Activated naive CD8-positive, alpha-beta T cell treated with anti-CD3 and anti-CD28 coated beads for 36 hours (primary cell): ENCODE results near the gene TADA2B. TPM values are rescaled to one million over a fixed set of nuclear protein-coding genes. Genes with fewer than 3 reads are reported as not detected.

ENCODE experiments used
- DNase-seq: peaks from one replicate; pipeline ENCODE4 v3.0.0; 2021
- H3K27ac Mint-ChIP-seq: one replicate; pipeline ENCODE4 v1.8.0; 2022; ENCODE audit warnings: mild to moderate bottlenecking, moderate library complexity, mixed read lengths
- H3K27me3 Mint-ChIP-seq: one replicate; pipeline ENCODE4 v1.8.0; 2022; ENCODE audit warnings: mild to moderate bottlenecking, mixed read lengths
- H3K36me3 Mint-ChIP-seq: one replicate; pipeline ENCODE4 v1.8.0; 2021; ENCODE audit warnings: mild to moderate bottlenecking, mixed read lengths
- H3K4me1 Mint-ChIP-seq: one replicate; pipeline ENCODE4 v1.8.0; 2021; ENCODE audit warnings: mixed read lengths
- H3K4me3 Mint-ChIP-seq: one replicate; pipeline ENCODE4 v1.8.0; 2022; ENCODE audit warnings: mild to moderate bottlenecking, moderate library complexity, mixed read lengths
- H3K9me3 Mint-ChIP-seq: one replicate; pipeline ENCODE4 v1.8.0; 2022; ENCODE audit warnings: mixed read lengths
- total RNA-seq, 2 experiments: library from RNA; stranded (reverse); gene quantifications; one replicate each; pipeline ENCODE4 v1.2.3, GENCODE V29; 2021

Gene TADA2B
- total RNA-seq, 2 experiments from 2014 or later, result 10.3 to 11.2 TPM

GRCh38 chr4:7054106-7054880, 11.1 kb downstream of the TADA2B start:
- Mint-ChIP-seq H3K9me3 (no peaks in the 10 kb centered on the region), H3K4me1 (peaks cover 24% of the 10 kb centered on the region), H3K4me3 (no peak overlapping the region), H3K27me3 (no peaks in the 10 kb centered on the region), H3K27ac (no peak overlapping the region), H3K36me3 (peaks cover 15% of the 10 kb centered on the region)
- DNase-seq, result no peak

DNA sequence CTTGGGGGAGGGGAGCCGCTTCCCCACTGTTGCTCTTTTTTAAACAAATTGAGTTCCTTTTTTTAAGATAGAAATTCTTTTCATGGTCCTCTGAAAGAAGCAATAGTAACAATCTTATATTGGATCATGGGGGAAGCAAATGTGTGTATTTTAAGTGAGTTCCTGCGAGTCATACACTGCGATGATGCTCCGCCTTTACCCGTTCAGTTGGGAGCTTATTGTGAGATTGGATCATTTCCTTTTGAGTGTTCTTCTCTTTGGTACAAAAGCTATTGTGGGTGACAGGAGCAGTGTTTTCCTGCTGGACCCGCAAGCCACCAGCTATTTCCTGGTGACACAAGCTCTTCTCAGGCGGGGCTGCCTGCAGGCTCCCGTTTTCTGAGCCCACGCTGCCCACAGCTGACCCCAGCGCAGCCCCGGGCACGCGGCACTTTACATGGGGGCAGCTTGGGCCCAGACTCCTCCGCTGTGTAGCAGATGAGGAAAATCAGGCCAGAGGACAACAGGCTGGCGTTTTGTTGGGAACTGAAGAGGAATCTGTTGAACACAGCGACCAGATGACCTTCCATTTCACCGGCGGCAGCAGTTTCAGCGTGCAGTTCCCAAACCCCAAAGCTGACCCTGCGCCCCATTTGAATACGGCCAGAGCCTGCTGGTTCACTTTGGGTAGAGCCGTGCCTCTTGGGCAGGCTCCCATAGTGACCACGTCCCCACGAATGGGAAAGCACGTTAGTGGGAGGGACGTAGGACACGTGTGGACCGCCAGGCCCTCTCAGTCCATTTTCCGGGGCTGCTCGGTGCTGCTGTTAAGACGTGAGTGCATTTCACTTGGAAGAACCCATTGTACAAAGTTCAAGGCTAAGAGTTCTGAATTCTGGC, 12.2 kb downstream of the TADA2B start:
- Mint-ChIP-seq H3K4me3 (no peak overlapping the region), H3K9me3 (no peaks in the 10 kb centered on the region), H3K36me3 (peaks cover 17% of the 10 kb centered on the region), H3K27ac (no peak overlapping the region), H3K4me1 (peaks cover 20% of the 10 kb centered on the region), H3K27me3 (no peaks in the 10 kb centered on the region)
- DNase-seq, result no peak

GRCh38 chr4:7055990-7056325, 12.8 kb downstream of the TADA2B start:
- DNase-seq, result no peak
- H3K9me3 Mint-ChIP-seq, result no peaks in the 10 kb centered on the region

GRCh38 chr4:7058792-7059191, 15.6 kb downstream of the TADA2B start:
- no peak overlapping the region for H3K4me3 Mint-ChIP-seq
- H3K36me3 Mint-ChIP-seq, result peaks cover 34% of the 10 kb centered on the region
- DNase-seq, result no peak
- no peaks in the 10 kb centered on the region for H3K27me3 Mint-ChIP-seq
- H3K9me3 Mint-ChIP-seq, result no peaks in the 10 kb centered on the region
- H3K4me1 Mint-ChIP-seq, result peaks cover 13% of the 10 kb centered on the region
- H3K27ac Mint-ChIP-seq, result peak overlapping the region; percentile 29

More at GRCh38 chr4:7055990-7056325, 12.8 kb downstream of the TADA2B start:
- Mint-ChIP-seq H3K4me3 (no peak overlapping the region), H3K27me3 (no peaks in the 10 kb centered on the region), H3K27ac (peak overlapping the region; percentile 60), H3K4me1 (peaks cover 21% of the 10 kb centered on the region), H3K36me3 (peaks cover 17% of the 10 kb centered on the region)

GRCh38 chr4:7059662-7060061, 16.5 kb downstream of the TADA2B start:
- DNase-seq, result no peak
- Mint-ChIP-seq H3K27ac (no peak overlapping the region), H3K4me1 (peaks cover 19% of the 10 kb centered on the region), H3K27me3 (no peaks in the 10 kb centered on the region), H3K36me3 (peaks cover 40% of the 10 kb centered on the region), H3K9me3 (no peaks in the 10 kb centered on the region), H3K4me3 (no peak overlapping the region)

DNA sequence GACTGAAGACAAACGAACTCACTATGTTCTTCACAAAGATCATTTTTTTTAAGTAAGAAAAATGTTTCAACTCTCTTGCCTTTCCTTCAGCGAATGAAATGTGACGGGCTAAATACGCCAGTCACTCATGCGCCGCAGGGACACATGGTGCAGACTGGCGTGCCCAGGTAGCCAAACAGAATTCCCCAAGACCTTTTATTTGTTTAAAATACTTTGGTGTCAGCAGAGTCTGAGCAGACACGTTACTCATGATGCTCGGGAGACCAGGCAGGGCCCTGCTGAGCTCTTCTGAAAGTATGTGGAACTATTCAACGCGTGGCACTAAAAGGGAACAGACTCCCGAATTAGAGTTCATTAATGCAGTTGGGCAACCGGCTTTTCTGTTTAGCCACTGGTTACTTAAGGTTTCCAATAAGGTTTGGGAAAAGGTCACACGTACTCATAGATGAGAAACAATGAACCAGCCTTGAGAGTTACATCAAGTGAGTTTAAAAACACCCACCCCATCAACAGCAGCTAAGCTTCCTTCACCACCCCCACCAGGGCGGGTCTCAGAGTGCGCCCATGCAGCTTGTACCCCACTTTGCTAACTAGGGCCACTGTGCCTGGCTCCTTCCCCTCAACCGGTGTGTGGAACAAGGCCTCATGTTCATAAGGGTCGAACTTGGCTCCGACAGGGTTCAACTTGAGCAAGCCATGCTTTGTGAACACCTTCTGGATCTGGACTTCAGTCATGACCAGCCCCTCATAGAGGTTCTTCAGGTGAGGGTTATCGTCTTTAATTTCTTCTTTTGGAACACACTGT, 17.4 kb downstream of the TADA2B start:
- peaks cover 22% of the 10 kb centered on the region for H3K4me1 Mint-ChIP-seq
- H3K27ac Mint-ChIP-seq, result no peak overlapping the region
- DNase-seq, result no peak
- H3K9me3 Mint-ChIP-seq, result no peaks in the 10 kb centered on the region
- H3K4me3 Mint-ChIP-seq, result no peak overlapping the region
- H3K36me3 Mint-ChIP-seq, result peaks cover 47% of the 10 kb centered on the region
- H3K27me3 Mint-ChIP-seq, result no peaks in the 10 kb centered on the region

DNA sequence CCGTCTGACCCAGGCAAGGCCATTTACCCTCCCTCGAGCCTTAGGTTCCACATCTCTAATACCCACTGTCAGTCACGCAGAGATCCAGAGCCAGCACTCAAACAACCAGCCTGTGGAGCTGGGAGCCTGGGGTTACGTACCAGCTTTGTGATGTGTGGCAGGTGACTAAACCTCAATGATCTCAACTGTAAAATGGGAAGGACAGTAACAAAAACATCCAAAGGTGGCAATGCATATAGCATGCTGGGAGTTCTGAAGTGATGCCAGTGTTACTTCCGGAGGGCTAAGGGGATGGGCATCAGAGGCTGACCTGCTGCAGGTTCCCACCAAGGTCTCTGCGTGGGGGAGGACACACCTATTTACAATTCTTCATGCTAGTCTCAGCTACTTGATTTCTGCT, 18.6 kb downstream of the TADA2B start:
- Mint-ChIP-seq H3K9me3 (no peaks in the 10 kb centered on the region), H3K36me3 (peaks cover 52% of the 10 kb centered on the region), H3K4me3 (no peak overlapping the region), H3K4me1 (peaks cover 30% of the 10 kb centered on the region), H3K27me3 (no peaks in the 10 kb centered on the region), H3K27ac (peak overlapping the region; percentile 12)
- no peak for DNase-seq

- no peak overlapping the region for H3K27ac Mint-ChIP-seq
- H3K4me1 Mint-ChIP-seq, result peaks cover 35% of the 10 kb centered on the region
- H3K4me3 Mint-ChIP-seq, result no peak overlapping the region
- H3K9me3 Mint-ChIP-seq, result no peaks in the 10 kb centered on the region
- peaks cover 52% of the 10 kb centered on the region for H3K36me3 Mint-ChIP-seq
- DNase-seq, result no peak
- no peaks in the 10 kb centered on the region for H3K27me3 Mint-ChIP-seq
Observed at GRCh38 chr4:7062816-7063215, 19.6 kb downstream of the TADA2B start.

DNA sequence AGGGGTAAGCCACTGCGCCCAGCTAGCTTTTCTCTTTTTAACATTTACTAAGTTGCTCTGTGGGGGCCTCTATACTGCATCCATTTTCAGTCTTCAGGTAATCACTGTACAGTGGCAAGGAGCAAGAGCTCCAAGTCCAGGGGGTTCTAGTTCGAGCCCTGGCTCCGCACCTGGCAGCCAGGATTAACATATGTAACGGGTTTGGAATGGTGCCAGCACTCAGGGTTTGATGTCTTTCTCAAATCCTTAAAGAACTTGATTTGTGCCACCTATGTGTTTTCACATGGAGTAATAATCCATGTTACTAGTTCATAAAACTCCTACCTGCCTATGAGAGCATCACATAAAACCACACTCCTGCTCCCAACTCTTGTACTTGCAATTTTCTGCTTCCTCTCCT, 20.2 kb downstream of the TADA2B start:
- DNase-seq, result no peak
- peaks cover 34% of the 10 kb centered on the region for H3K4me1 Mint-ChIP-seq
- H3K4me3 Mint-ChIP-seq, result no peak overlapping the region
- no peaks in the 10 kb centered on the region for H3K27me3 Mint-ChIP-seq
- H3K27ac Mint-ChIP-seq, result peak overlapping the region; percentile 59
- peaks cover 51% of the 10 kb centered on the region for H3K36me3 Mint-ChIP-seq
- H3K9me3 Mint-ChIP-seq, result no peaks in the 10 kb centered on the region

- H3K4me1 Mint-ChIP-seq, result peaks cover 32% of the 10 kb centered on the region
- peaks cover 43% of the 10 kb centered on the region for H3K36me3 Mint-ChIP-seq
- H3K27ac Mint-ChIP-seq, result peak overlapping the region; percentile 91
Observed at GRCh38 chr4:7066006-7066405, 22.8 kb downstream of the TADA2B start.

GRCh38 chr4:7066493-7066892, 23.3 kb downstream of the TADA2B start:
- no peaks in the 10 kb centered on the region for H3K9me3 Mint-ChIP-seq
- no peak for DNase-seq
- H3K4me1 Mint-ChIP-seq, result peaks cover 32% of the 10 kb centered on the region
- H3K36me3 Mint-ChIP-seq, result peaks cover 39% of the 10 kb centered on the region
- H3K4me3 Mint-ChIP-seq, result peak overlapping the region; percentile 97
- peak overlapping the region; percentile 91 for H3K27ac Mint-ChIP-seq
- H3K27me3 Mint-ChIP-seq, result no peaks in the 10 kb centered on the region

More at GRCh38 chr4:7066006-7066405, 22.8 kb downstream of the TADA2B start:
- H3K27me3 Mint-ChIP-seq, result no peaks in the 10 kb centered on the region
- no peak for DNase-seq
- no peaks in the 10 kb centered on the region for H3K9me3 Mint-ChIP-seq
- H3K4me3 Mint-ChIP-seq, result peak overlapping the region; percentile 97

DNA sequence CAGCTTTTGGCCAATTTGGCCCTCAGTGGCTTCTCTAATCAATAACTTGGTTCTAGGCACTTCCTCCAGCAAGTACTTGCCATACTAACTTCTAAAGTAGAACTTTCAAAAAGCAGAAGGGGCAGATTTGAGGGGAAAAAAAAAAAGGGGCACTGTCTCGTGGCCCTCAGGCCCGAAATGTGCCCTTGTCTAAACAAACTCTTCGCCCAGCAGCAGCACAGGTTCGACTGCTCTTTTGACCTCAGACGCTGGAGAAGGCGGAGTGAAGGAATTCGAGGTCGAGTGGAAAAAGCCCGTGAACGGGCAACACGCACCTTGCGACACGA, 23.9 kb downstream of the TADA2B start:
- Mint-ChIP-seq H3K9me3 (no peaks in the 10 kb centered on the region), H3K27ac (peak overlapping the region; percentile 91), H3K4me1 (peaks cover 32% of the 10 kb centered on the region), H3K36me3 (peaks cover 38% of the 10 kb centered on the region), H3K4me3 (peak overlapping the region; percentile 97), H3K27me3 (no peaks in the 10 kb centered on the region)
- DNase-seq, result no peak

DNA sequence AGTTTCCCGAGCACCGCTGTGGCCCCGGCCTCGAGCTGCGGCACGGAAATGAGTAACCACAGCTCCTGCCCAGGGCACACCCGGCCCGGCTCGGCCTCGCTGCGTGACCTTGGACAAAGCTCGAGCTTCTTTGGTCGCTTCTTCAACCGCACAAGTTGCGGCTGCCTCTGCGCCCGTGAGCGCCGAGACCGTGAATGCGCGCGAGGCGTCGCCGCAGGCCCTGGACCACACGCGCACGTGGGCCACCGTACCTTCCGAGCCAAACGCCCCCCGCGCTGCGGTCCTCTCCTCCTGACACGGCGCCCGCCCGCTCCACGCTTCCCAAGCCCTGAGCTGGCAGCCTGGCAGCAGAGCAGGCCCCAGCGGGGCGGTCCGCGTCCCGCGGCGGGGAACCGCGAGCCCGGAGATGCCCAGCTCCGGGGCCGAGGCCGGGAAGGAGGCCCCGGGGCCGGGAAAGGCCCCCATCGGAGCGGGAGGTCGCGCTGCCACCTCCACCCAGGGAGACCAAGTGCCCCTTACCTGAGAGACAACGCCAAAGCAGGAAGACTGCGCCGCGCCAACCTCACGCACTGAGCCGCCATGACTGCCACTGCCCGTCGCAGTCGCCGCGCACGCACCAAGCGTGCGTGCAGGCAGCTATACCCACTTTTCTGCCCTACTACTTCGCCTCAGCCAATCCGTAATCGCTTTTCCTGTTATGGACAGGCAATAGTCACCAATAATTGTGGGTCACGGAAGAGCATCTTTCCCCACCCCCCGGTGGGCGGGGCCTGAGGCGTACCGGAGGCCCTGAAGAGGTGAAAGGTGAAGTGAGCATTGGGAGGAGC, 24.5 kb downstream of the TADA2B start, which contains the start of gene GRPEL1:
GRPEL1 (minus strand) TSS at position 613 of the 827 bp plus-strand sequence; CDS start at position 581, 32 bp downstream.
- peaks cover 32% of the 10 kb centered on the region for H3K4me1 Mint-ChIP-seq
- H3K36me3 Mint-ChIP-seq, result peaks cover 36% of the 10 kb centered on the region
- H3K27ac Mint-ChIP-seq, result peak within 1 kb of the TSS; percentile 96
- peak within 1 kb of the TSS; percentile 97 for H3K4me3 Mint-ChIP-seq
- no peaks in the 10 kb centered on the region for H3K27me3 Mint-ChIP-seq
- H3K9me3 Mint-ChIP-seq, result no peaks in the 10 kb centered on the region
- peak; percentile 100 for DNase-seq

GRCh38 chr4:7068279-7068842, 25.2 kb downstream of the TADA2B start:
- Mint-ChIP-seq H3K4me1 (peaks cover 32% of the 10 kb centered on the region), H3K27ac (peak overlapping the region; percentile 96), H3K27me3 (no peaks in the 10 kb centered on the region), H3K4me3 (peak overlapping the region; percentile 97), H3K9me3 (no peaks in the 10 kb centered on the region), H3K36me3 (peaks cover 30% of the 10 kb centered on the region)
- no peak for DNase-seq
